GM18867 (cell line): ENCODE data around the gene TMEM266.
"Not testable (repeated sequence)": the region's sequence is repeated elsewhere in the genome, so short reads cannot be mapped to it uniquely, and the experiment has no call there.

Source experiments
- ATAC-seq: cut with Tn5 transposase; IDR thresholded peaks from one replicate; pipeline ENCODE4 v1.9.1; 2021; ENCODE audit warnings: mild to moderate bottlenecking, moderate library complexity; ENCODE audit not compliant: unreplicated experiment

The TMEM266 gene, protein sequence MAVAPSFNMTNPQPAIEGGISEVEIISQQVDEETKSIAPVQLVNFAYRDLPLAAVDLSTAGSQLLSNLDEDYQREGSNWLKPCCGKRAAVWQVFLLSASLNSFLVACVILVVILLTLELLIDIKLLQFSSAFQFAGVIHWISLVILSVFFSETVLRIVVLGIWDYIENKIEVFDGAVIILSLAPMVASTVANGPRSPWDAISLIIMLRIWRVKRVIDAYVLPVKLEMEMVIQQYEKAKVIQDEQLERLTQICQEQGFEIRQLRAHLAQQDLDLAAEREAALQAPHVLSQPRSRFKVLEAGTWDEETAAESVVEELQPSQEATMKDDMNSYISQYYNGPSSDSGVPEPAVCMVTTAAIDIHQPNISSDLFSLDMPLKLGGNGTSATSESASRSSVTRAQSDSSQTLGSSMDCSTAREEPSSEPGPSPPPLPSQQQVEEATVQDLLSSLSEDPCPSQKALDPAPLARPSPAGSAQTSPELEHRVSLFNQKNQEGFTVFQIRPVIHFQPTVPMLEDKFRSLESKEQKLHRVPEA

DNA sequence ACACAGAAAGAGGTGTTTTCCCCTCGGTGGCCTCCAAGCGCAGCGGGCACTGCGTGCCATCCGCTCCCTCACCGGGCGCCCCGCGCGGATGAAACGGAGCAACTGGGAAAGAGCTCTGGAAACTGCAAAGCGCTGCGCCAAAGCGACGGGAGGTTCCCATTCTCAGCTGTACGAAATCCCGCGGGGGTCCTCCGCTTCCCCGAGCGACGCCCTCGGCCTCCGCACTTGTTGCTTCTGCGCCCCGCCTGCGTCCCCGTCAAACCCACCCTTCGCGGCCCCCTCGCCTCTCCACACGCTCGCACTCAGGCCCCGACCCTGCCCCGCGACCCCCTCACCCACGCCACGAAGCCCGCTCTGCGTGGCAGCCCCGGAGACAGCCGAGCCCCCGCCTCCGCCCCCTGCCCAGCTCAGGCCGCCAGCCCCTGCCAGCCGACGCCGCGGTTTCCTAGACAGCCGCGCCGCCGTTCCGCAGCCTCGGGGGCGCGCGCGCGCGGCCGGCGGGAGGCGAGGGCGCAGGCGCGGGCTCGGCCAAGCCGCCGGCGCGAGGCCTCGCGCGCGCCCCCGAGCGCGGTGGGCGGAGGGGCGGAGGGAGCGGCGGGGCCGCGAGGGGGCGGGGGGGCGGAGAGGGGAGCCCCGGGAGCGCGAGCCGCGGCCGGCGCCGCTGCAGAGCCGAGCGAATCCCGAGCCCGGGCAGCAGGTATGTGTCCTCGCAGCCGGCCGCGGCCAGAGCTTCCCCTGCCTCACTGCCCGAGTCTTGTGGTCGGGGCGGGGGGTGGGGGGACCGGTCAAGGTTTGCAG, at the start of gene TMEM266:
Gene TMEM266 (plus strand): TSS at position 666 of the 798 bp plus-strand sequence. CDS start 74,279 bp downstream, outside the sequence.
- ATAC-seq: no peak

DNA sequence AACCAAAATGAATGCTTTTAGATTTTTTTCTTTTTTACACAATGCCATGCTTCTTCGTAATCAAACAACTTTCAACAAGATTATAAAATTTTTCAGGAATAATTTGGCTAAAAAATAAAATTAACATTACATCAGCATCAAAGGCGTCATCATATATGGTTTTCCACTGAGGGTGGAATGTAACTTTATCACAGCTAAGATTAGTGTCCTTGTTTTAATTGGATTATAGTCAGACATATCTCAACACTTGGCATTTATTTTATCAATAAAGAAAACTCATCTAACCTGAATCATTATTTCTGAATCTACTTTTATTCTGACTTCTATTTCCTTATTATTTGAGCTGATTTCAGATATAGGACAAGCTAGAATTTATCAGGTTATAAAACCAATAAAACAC, 49.2 kb upstream of the TMEM266 start:
- no peak for ATAC-seq

- ATAC-seq: no peak
Observed at GRCh38 chr15:76011627-76012551, 47.9 kb upstream of the TMEM266 start, which contains the start of gene NRG4. Gene NRG4, minus strand, starts transcription at chr15:76012424. Its CDS starts 1,194 bp downstream, at chr15:76011230.

GRCh38 chr15:76013470-76013869, 46.3 kb upstream of the TMEM266 start:
- not testable (repeated sequence) for ATAC-seq

DNA sequence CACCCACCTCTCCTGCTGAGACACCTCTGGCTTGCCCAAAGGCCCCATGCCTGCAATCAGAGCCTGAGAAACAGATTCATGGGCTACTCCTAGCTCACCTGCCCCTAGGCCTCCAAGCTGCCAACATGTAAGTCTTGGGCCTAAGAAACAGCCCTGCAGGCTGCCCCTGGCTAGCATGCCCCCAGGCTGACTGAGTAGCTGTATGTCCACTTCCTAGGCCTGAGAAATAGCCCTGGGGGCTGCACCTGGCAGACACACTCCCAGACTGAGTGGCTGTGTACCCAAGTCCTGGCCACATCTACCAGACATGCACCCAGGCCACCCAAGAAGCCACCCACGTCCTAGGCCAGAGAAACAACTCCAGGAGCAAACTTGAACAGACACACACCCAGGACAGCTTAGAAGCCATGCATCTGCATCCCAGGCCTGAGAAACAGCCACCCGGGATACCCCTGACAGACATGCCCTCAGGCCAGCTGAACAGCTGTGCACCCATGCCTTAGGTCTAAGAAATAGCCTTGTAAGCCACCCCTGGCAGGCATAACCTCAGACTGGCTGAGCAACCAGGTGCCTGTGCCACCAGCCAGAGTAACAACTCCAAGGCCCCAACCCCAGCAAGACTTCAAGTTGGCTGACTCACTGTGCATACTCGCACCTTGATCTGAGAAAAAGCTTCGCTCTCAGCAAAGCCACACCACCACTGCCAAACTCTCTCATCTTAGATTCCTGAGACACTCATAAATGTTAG, 35.6 kb upstream of the TMEM266 start:
- ATAC-seq: no peak

GRCh38 chr15:76032046-76032445, 27.7 kb upstream of the TMEM266 start:
- no peak for ATAC-seq

DNA sequence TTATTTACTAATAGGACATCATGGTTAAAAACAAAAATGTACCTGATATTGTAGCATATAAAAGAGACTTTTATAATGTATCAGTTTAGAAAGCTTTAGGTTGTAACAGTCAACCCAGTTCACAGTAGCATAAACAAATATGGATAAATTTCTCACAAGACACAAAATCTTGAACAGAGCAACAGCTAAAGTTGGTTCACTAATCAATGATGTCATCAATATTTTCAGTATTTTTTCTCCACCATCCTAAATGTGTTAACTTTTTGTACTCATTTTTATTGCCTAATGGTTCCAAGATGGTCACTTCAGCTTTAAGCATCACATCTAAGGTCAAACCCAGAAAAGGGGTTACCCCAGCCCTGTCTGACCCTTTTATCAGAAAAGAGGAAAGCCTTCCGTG, 26.3 kb upstream of the TMEM266 start:
- no peak for ATAC-seq

- ATAC-seq: no peak
Observed at GRCh38 chr15:76034111-76034510, 25.7 kb upstream of the TMEM266 start.

- ATAC-seq: no peak
Observed at GRCh38 chr15:76035593-76035992, 24.2 kb upstream of the TMEM266 start.

DNA sequence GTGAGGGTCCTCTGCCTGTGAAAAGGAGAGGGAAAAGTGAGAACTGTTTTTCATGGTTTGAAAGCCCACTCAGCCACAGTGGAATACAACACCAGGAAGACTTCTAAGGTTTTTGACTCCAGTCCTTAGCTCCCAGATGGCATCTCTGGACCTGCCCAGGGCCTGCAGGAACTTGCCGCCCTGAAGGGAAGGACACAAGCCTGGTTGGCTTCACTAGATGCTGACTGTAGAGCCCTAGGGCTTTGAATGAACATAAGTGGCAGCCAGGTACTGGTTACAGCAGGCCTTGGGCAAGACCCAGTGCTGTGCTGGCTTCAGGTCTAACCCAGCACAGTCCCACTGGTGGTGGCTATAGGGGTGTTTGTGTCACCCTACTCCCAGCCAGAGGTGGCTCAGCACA, 21.3 kb upstream of the TMEM266 start:
- no peak for ATAC-seq

- ATAC-seq: not testable (repeated sequence)
Observed at GRCh38 chr15:76054201-76054600, 5.6 kb upstream of the TMEM266 start.

DNA sequence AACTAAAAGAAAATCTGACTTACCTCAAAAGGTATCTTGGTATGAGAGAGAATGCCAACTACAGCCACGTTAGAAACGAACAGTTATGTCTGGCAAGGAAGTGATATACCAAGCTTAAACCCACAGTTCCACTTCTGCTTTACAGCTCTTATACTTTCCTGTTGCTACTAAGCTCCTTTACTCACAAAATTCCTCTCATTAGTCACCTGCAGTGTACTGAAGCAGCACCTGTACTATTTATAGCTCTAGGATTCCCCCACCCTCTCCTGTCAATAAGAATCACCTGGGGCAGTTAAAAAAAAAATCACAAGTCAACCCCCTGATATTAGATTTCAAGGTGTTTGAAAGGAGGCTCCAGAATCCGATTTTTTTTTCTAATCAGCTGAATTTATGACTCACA, 2.9 kb upstream of the TMEM266 start:
- peak; percentile 52 for ATAC-seq

DNA sequence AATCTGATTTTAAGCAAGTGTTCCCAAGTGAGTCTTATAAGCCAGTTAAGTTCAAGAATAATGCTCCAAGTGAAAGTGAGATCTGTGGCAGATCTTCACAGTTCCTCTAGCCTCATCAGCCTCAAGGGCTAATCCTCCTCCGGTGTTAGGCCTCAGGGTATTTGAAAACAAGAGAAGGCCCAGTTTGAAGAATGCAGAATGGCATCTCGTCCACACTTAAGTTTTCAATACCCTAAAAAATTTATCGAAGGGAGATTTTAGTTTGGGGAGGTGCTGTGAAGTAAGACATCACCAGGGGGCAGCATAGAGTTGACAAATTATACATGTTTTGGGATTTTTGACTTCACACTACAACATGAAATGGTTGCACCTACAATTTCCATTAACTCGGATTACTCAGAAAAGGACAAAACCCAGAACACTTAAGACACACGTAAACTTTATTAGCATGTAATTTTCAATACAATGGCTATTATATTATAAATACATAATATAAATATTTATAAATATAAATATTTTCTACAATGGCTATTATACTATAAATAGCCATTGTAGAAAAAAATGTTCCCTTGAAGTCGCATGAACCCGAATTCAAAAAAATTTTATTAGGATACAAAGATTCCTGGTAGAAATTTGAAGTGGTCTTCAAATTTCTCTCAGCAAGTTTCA, 2.3 kb upstream of the TMEM266 start:
- ATAC-seq: peak; percentile 29

DNA sequence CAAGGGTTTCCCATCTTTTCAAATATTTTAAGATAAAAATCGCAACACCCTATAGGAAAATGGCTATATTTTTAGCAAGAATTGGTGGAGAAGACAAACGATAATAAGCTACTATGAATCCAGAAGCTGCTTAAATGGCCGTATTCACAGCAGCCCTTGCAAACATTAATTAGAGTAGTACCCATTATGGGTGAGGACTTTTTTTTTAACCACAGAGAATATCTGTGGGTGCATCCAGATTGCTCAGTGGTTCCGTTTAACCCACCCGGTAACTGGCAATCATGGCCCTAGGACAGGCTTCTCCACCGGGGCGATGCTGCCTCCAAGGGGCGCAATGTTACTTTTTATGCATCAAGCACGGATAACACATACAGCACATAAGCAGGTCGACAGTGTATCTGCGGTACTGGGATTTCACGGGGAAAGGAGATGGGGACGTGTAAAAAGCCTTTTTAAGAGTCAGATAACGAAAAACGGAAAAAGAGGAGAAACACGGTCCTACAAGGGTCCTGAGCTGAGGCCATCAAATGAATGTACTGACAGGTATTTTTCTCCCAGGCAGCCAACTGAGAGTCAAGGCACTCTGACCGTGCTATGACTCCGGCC, 968 bp upstream of the TMEM266 start:
- no peak for ATAC-seq

DNA sequence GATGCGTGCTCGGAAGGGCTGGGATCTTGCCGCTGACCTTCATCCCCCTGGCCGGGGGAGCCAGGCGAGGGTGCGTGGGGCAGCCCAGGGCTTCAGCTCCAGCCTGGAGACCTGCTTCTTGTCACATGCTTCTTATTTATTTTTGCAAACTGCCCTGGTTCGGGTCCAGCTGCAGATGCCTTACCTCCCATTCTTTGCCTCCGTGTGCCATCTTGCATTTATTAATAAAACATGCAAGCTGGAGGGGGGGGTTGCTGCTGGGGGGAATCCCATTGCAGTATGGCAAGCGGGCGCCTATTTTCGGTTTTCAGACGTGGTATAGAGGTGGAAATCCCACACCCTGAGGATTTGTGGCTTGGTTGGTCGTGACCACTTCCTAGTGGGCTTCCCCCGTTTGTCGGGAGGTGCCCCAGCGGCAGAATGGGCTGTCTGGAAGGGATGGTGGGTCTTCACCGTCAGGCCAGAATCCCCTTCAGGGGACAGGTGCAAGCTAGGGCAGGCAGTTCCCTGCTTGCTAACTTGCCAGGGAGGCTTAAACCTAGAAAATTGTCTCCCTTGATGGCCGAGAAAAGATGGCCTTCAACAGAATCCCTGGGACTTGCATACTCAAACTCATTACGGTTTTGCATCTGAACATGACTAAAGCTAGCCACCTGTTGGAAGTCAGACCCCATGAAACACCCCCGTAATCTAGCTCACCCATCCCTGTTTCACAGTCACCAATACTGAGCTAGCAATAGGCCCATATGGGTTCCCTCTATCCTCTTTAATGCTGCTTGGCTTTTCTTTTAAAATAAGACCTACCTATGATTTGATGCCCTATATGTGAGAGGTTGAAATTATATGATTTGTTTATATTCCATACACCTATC, 569 bp downstream of the TMEM266 start:
- ATAC-seq: no peak

GRCh38 chr15:76061700-76062099, 1.9 kb downstream of the TMEM266 start:
- ATAC-seq: no peak

DNA sequence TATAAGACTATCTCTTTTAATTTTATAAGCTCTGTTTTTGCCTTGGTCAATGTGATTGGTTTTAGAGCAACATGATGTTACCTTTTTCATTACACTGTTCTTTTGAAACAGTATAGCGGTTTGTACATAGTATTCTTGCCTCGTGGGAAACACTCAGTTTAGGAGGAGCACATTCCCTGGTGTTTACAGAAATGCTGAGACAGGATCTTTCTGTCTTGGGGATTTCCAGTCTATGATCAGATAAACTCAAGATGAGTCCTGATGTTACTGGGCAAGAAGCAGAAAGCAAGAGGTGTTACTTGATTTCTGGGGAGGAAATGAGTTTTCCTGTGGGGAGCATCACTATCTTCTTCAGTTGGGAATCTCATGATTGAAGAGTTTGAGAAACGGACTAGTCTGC, 2.5 kb downstream of the TMEM266 start:
- no peak for ATAC-seq

DNA sequence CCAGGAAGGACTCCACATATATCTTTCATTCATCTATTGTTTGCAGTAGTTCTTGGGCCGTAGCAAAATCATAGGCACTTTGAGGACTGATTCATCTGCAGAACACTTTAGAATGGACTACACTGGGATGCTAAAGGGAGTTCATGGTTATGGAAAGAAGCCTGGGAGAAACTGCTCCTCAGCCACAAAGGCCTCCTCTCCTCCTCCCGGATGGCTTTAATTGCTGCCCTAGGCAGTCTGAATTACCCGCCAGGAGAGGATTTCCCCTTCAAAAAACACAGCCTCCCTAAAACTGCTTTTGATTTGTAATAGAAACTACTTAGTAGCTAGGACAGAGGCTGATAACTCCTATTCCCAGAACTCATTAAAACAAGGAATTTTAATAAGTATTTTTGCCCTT, 4.6 kb downstream of the TMEM266 start:
- no peak for ATAC-seq
